Activated CD4-positive, alpha-beta T cell treated with anti-CD3 and anti-CD28 coated beads, Interleukin-2, amount 50 U/mL, for 1 hour (primary cell): ENCODE data around the gene LCN2.

Experiments used
- DNase-seq: peaks from one replicate; pipeline ENCODE4 v3.0.0-alpha.2; 2020

Gene LCN2

GRCh38 chr9:128115187-128116103 lies 33.8 kb upstream of the LCN2 start:
- no peak for DNase-seq

GRCh38 chr9:128116104-128117083 lies 32.9 kb upstream of the LCN2 start:
- no peak for DNase-seq

GRCh38 chr9:128117613-128118471 lies 31.4 kb upstream of the LCN2 start:
- DNase-seq, result peak; percentile 99

GRCh38 chr9:128118472-128118857 lies 30.8 kb upstream of the LCN2 start:
- no peak for DNase-seq

- DNase-seq, result no peak
Measured at GRCh38 chr9:128118971-128119665, 30.1 kb upstream of the LCN2 start.

- DNase-seq, result no peak
Measured at GRCh38 chr9:128120061-128120740, 29.1 kb upstream of the LCN2 start.

- DNase-seq, result no peak
Measured at GRCh38 chr9:128120741-128121465, 28.4 kb upstream of the LCN2 start.

- no peak for DNase-seq
Measured at GRCh38 chr9:128121466-128121810, 27.8 kb upstream of the LCN2 start.

GRCh38 chr9:128121924-128122808 lies 27.1 kb upstream of the LCN2 start:
- no peak for DNase-seq

GRCh38 chr9:128122809-128123175 lies 26.5 kb upstream of the LCN2 start:
- DNase-seq, result no peak

GRCh38 chr9:128123451-128124080 lies 25.7 kb upstream of the LCN2 start:
- no peak for DNase-seq

GRCh38 chr9:128124451-128124850 lies 24.8 kb upstream of the LCN2 start:
- DNase-seq, result no peak

- DNase-seq, result peak; percentile 34
Measured at GRCh38 chr9:128124873-128125579, 24.2 kb upstream of the LCN2 start.

GRCh38 chr9:128125580-128126354 lies 23.5 kb upstream of the LCN2 start:
- DNase-seq, result no peak

GRCh38 chr9:128127568-128127989 lies 21.7 kb upstream of the LCN2 start, which contains the start of gene PTGES2:
PTGES2 (minus strand) TSS chr9:128127729; CDS start chr9:128127717, 12 bp downstream.
- DNase-seq, result peak; percentile 75

- peak; percentile 80 for DNase-seq
Measured at GRCh38 chr9:128127990-128128835, 21.0 kb upstream of the LCN2 start.
